HG02938 (cell line): ENCODE measurements around the gene INO80C.
"Not testable (repeated sequence)": the region's sequence is repeated elsewhere in the genome, so short reads cannot be mapped to it uniquely, and the experiment has no call there.

Experiments used
- ATAC-seq: cut with Tn5 transposase; IDR thresholded peaks from one replicate; pipeline ENCODE4 v1.9.1; 2021; ENCODE audit warnings: mild to moderate bottlenecking, moderate library complexity; ENCODE audit not compliant: unreplicated experiment

INO80C gene

GRCh38 chr18:35489913-35490490, 7.8 kb downstream of the INO80C start:
- no peak for ATAC-seq

GRCh38 chr18:35489281-35489680, 8.5 kb downstream of the INO80C start:
- ATAC-seq = not testable (repeated sequence)

- ATAC-seq = not testable (repeated sequence)
These were observed 9.4 kb downstream of the INO80C start for GRCh38 chr18:35488396-35488795.

- not testable (repeated sequence) for ATAC-seq
These were observed 10.2 kb downstream of the INO80C start for GRCh38 chr18:35487525-35487924.

GRCh38 chr18:35485852-35486251, 11.9 kb downstream of the INO80C start:
- ATAC-seq = no peak

GRCh38 chr18:35484034-35484433, 13.7 kb downstream of the INO80C start:
- peak; percentile 78 for ATAC-seq

- no peak for ATAC-seq
These were observed 15.8 kb downstream of the INO80C start for GRCh38 chr18:35481960-35482366.

GRCh38 chr18:35479911-35480586, 17.7 kb downstream of the INO80C start:
- no peak for ATAC-seq

- ATAC-seq = no peak
These were observed 19.0 kb downstream of the INO80C start for GRCh38 chr18:35478520-35479435.

GRCh38 chr18:35477974-35478373, 19.8 kb downstream of the INO80C start:
- no peak for ATAC-seq

GRCh38 chr18:35477497-35477896, 20.3 kb downstream of the INO80C start:
- ATAC-seq = no peak

GRCh38 chr18:35474884-35475283, 22.9 kb downstream of the INO80C start:
- ATAC-seq = no peak

- no peak for ATAC-seq
These were observed 24.2 kb downstream of the INO80C start for GRCh38 chr18:35473562-35473961.

GRCh38 chr18:35470435-35470834, 27.3 kb downstream of the INO80C start:
- no peak for ATAC-seq

- no peak for ATAC-seq
These were observed 28.0 kb downstream of the INO80C start for GRCh38 chr18:35469725-35470124.

- ATAC-seq = no peak
These were observed 29.0 kb downstream of the INO80C start for GRCh38 chr18:35468711-35469110.

GRCh38 chr18:35467624-35468016, 30.1 kb downstream of the INO80C start:
- peak; percentile 63 for ATAC-seq

GRCh38 chr18:35466815-35467623, 30.7 kb downstream of the INO80C start:
- no peak for ATAC-seq

GRCh38 chr18:35466334-35466733, 31.4 kb downstream of the INO80C start:
- ATAC-seq = no peak

- no peak for ATAC-seq
These were observed 32.4 kb downstream of the INO80C start for GRCh38 chr18:35465329-35465728.

- no peak for ATAC-seq
These were observed 32.9 kb downstream of the INO80C start for GRCh38 chr18:35464831-35465279.
